Heart left ventricle (tissue), 16 donors: Measurements from ENCODE around the gene SNED1. TPM values are rescaled to one million over a fixed set of nuclear protein-coding genes. Genes with fewer than 3 reads are reported as not detected.

Experiments used
- ATAC-seq, 4 donors: fragments of 200-7000 bp; cut with Tn5 transposase; one replicate each; pipeline ENCODE4 v1.9.1; 2020 to 2022; ENCODE audit warnings: moderate library complexity in 4 of 4, mild to moderate bottlenecking in 3 of 4, moderate number of reproducible peaks in 1 of 4
- DNase-seq, 5 donors: peaks; one replicate each; pipeline ENCODE4 v3.0.0-alpha.2; 2020
- H3K27ac ChIP-seq, 12 donors: fragments of 200-600 bp; sonication (generic) in 4 of 12; one replicate each; pipeline versions ENCODE4 v1.5.0 to v1.8.0; 2016 to 2022; ENCODE audit warnings: mild to moderate bottlenecking in 2 of 12
- H3K27me3 ChIP-seq, 9 donors: fragments of 200-600 bp; sonication (generic) in 2 of 9; one replicate each; pipeline versions ENCODE4 v1.5.1 to v1.8.0; 2016 to 2022; ENCODE audit warnings: mild to moderate bottlenecking in 3 of 9
- H3K36me3 ChIP-seq, 9 donors: fragments of 200-600 bp; sonication (generic) in 2 of 9; one replicate each; pipeline versions ENCODE4 v1.5.0 to v1.8.0; 2018 to 2022; ENCODE audit warnings: mild to moderate bottlenecking in 2 of 9
- H3K4me1 ChIP-seq, 12 donors: fragments of 200-600 bp; sonication (generic) in 4 of 12; one replicate each; pipeline versions ENCODE4 v1.5.0 to v1.8.0; 2016 to 2022; ENCODE audit warnings: mild to moderate bottlenecking in 3 of 12
- H3K4me3 ChIP-seq, 12 donors: fragments of 200-600 bp; sonication (generic) in 4 of 12; one replicate each; pipeline versions ENCODE4 v1.5.0 to v1.8.0; 2017 to 2022; ENCODE audit warnings: mild to moderate bottlenecking in 9 of 12, moderate library complexity in 4 of 12
- H3K9me3 ChIP-seq, 12 donors: fragments of 200-600 bp; sonication (generic) in 4 of 12; one replicate each; pipeline versions ENCODE4 v1.5.0 to v1.8.0; 2016 to 2022; ENCODE audit warnings: mild to moderate bottlenecking in 1 of 12
- CTCF ChIP-seq, 12 donors: fragments of 200-600 bp; sonication (generic) in 4 of 12; IDR thresholded peaks; one replicate each; pipeline versions ENCODE4 v1.5.0 to v1.8.0; 2018 to 2022; ENCODE audit warnings: antibody characterized with exemption in 12 of 12, mild to moderate bottlenecking in 5 of 12
- POLR2A ChIP-seq, 2 donors: fragments of 450-650 bp; IDR thresholded peaks; one replicate each; pipeline ENCODE4 v1.6.1; 2017; ENCODE audit warnings: antibody characterized with exemption in 2 of 2, mild to moderate bottlenecking in 2 of 2, moderate library complexity in 2 of 2
- WGBS, 4 donors: extraction: QIAGEN DNeasy Blood & Tissue Kit in 2 of 4; methylation state at CpG; one replicate each; pipeline versions ENCODE4 v1.1.5 to v1.1.7; 2013 to 2018; 5-methylcytosine and 5-hydroxymethylcytosine counted together
- intact Hi-C, 10 donors: fragments of 100-400 bp; cut with DNase I; formaldehyde crosslinking; loops; one replicate each; pipeline versions ENCODE4 v1.11.1 to v1.14.2; 2022
- polyA plus RNA-seq, 2 donors: library from polyadenylated mRNA; stranded (reverse); fragments of 200-250 nt; gene quantifications; one replicate each; pipeline ENCODE4 v1.2.3, GENCODE V29; 2013
- total RNA-seq, 9 donors: library from RNA; depleted of rRNA in 2 of 9; stranded (reverse); fragments of >200 nt in 2 of 9; fragmentation: NEBNext Ultra II Directional in 3 of 9; extraction: Animal tissue kit (Norgen Biotek cat#: 25700) in 3 of 9; gene quantifications; one replicate each; pipeline versions ENCODE4 v1.1.0 to v1.2.4, GENCODE V29; 2016 to 2023
- donor health status: ischemic (EF 13 %, LVEDD 7.1; RV severe dilation, severe dysfunction).
- donor health status: healthy with polysubstance abuse.
- donor health status: DM: no; HTN: yes; CAD: no.
- donor health status: DM: no; HTN: no; CAD: no.
- donor health status: ischemic (EF 25% LVEDD 6.9; RV normal size, moderate dysfunction).
- donor health status: ischemic (EF 25% LVEDD 5.7; RV mildly dilated, moderate dysfunction).
- donor health status: healthy.
- donor health status: DM: yes; HTN: yes; CAD: no.
- donor health status: ischemic (EF 35%, LVEDD 5.7; RV mildly dilated, moderate dysfunction).
- donor health status: nonischemic (EF 11% LVEDD 7.7; RV severe dilation, severe dysfunction).
- donor health status: DM: yes; HTN: yes; CAD: no.
- donor health status: PGD.
- donor health status: ischemic (EF 29% LVEDD 5.4; RV normal size, mild dysfunction).
- donor health status: nonischemic (EF 23%, LVEDD 6.1; RV moderate dilation, normal function).

Gene SNED1
- total and polyA plus RNA-seq, 11 donors = 3.1 to 14.7 (median 4.9) TPM

- H3K27me3 ChIP-seq = no peaks in the 10 kb centered on the region
- H3K4me1 ChIP-seq = no peaks in the 10 kb centered on the region
- DNase-seq = no peak
- no peak overlapping the region for H3K27ac ChIP-seq
- H3K36me3 ChIP-seq = peaks cover 0 to 6% (median 0%) of the 10 kb centered on the region in 9 donors
- H3K9me3 ChIP-seq = no peaks in the 10 kb centered on the region
- ATAC-seq = no peak
- intact Hi-C loops = no loop called here
- TF ChIP-seq CTCF (IDR thresholded peaks at IDR 0.05) (no peak), POLR2A (IDR thresholded peaks at IDR 0.05) (no peak)
- no peak overlapping the region for H3K4me3 ChIP-seq
- 88 to 97% (median 93%) methylated on average over 17 of the region's 17 CpGs for WGBS, 4 donors
Observed at GRCh38 chr2:241112046-241112445, 113.6 kb downstream of the SNED1 start.

GRCh38 chr2:241112592-241112991, 114.2 kb downstream of the SNED1 start:
- no peak for TF ChIP-seq CTCF (IDR thresholded peaks at IDR 0.05)
- TF ChIP-seq POLR2A (IDR thresholded peaks at IDR 0.05) = no peak
- Histone ChIP-seq H3K27me3 (no peaks in the 10 kb centered on the region), H3K4me3 (no peak overlapping the region), H3K9me3 (no peaks in the 10 kb centered on the region), H3K27ac (no peak overlapping the region), H3K36me3 (peaks cover 0 to 6% (median 0%) of the 10 kb centered on the region in 9 donors), H3K4me1 (no peaks in the 10 kb centered on the region)
- 79 to 84% (median 82%) methylated on average over 8 of the region's 8 CpGs for WGBS, 4 donors
- intact Hi-C loops = no loop called here
- ATAC-seq (no peak), DNase-seq (no peak)

- DNase-seq = no peak
- TF ChIP-seq POLR2A (IDR thresholded peaks at IDR 0.05) (no peak), CTCF (IDR thresholded peaks at IDR 0.05) (no peak)
- WGBS, 4 donors = 91 to 97% (median 93%) methylated on average over 11 of the region's 11 CpGs
Observed at GRCh38 chr2:241114836-241115235, 116.4 kb downstream of the SNED1 start.

GRCh38 chr2:241115361-241115760, 116.9 kb downstream of the SNED1 start:
- Histone ChIP-seq H3K36me3 (peaks cover 0 to 6% (median 0%) of the 10 kb centered on the region in 9 donors), H3K27ac (no peak overlapping the region), H3K9me3 (no peaks in the 10 kb centered on the region), H3K4me3 (no peak overlapping the region), H3K4me1 (no peaks in the 10 kb centered on the region), H3K27me3 (no peaks in the 10 kb centered on the region)
- DNase-seq (no peak), ATAC-seq (no peak)
- TF ChIP-seq CTCF (IDR thresholded peaks at IDR 0.05) (no peak), POLR2A (IDR thresholded peaks at IDR 0.05) (no peak)
- intact Hi-C loops = no loop called here
- WGBS, 4 donors = 72 to 87% (median 81%) methylated on average over 8 of the region's 8 CpGs

More at GRCh38 chr2:241114836-241115235, 116.4 kb downstream of the SNED1 start:
- Histone ChIP-seq H3K9me3 (no peaks in the 10 kb centered on the region), H3K4me3 (no peak overlapping the region), H3K36me3 (peaks cover 0 to 6% (median 0%) of the 10 kb centered on the region in 9 donors), H3K27ac (no peak overlapping the region), H3K4me1 (no peaks in the 10 kb centered on the region), H3K27me3 (no peaks in the 10 kb centered on the region)
- intact Hi-C loops = no loop called here
- ATAC-seq = no peak
